H1 (cell line): ENCODE results near the gene CDC14B.
A peak's percentile ranks its signal among the peaks of the same experiment; 100 is the strongest.

Experiments used
- CREB1 ChIP-seq: IDR thresholded peaks from 2 replicates; pipeline ENCODE4 v1.6.1; 2012; ENCODE audit warnings: inconsistent platforms
- KDM5A ChIP-seq: fragments of 200-600 bp; IDR thresholded peaks from 2 replicates; pipeline ENCODE4 v1.7.1; 2012; ENCODE audit warnings: mild to moderate bottlenecking, low read length, inconsistent platforms, mixed read lengths
- PHF8 ChIP-seq: fragments of 200-600 bp; sonication (generic); conservative IDR thresholded peaks from 2 replicates; pipeline ENCODE4 v1.7.1; 2012; ENCODE audit warnings: low read depth, mild to moderate bottlenecking, inconsistent platforms, low read length, moderate library complexity
- POLR2A ChIP-seq, 2 experiments: IDR thresholded peaks; 1 replicate in 1 of 2; 2 replicates in 1 of 2; pipeline ENCODE4 v1.6.1; 2011; ENCODE audit warnings: low read depth in 2 of 2, low read length in 2 of 2, mild to moderate bottlenecking in 2 of 2; ENCODE audit errors: control extremely low read depth in 1 of 2
- SP4 ChIP-seq: IDR thresholded peaks from 2 replicates; pipeline ENCODE4 v1.6.1; 2012; ENCODE audit warnings: low read length, inconsistent platforms
- SRF ChIP-seq: IDR thresholded peaks from 2 replicates; pipeline ENCODE4 v1.6.1; 2011; ENCODE audit warnings: mild to moderate bottlenecking, low read depth, low read length, moderate library complexity
- YY1 ChIP-seq: IDR thresholded peaks from 2 replicates; pipeline ENCODE4 v1.6.1; 2011; ENCODE audit warnings: low read depth, mild to moderate bottlenecking, low read length
- TF ChIP-seq, protein P1 (sequence below), 3 experiments: IDR thresholded peaks; 1 replicate in 2 of 3; 2 replicates in 1 of 3; pipeline versions ENCODE4 v1.5.1 to v1.6.1; 2011; ENCODE audit warnings: low read length in 3 of 3, mild to moderate bottlenecking in 3 of 3, inconsistent platforms in 2 of 3, low read depth in 1 of 3, moderate library complexity in 1 of 3; ENCODE audit not compliant: insufficient read depth in 1 of 3; ENCODE audit errors: control extremely low read depth in 1 of 3

DNA sequence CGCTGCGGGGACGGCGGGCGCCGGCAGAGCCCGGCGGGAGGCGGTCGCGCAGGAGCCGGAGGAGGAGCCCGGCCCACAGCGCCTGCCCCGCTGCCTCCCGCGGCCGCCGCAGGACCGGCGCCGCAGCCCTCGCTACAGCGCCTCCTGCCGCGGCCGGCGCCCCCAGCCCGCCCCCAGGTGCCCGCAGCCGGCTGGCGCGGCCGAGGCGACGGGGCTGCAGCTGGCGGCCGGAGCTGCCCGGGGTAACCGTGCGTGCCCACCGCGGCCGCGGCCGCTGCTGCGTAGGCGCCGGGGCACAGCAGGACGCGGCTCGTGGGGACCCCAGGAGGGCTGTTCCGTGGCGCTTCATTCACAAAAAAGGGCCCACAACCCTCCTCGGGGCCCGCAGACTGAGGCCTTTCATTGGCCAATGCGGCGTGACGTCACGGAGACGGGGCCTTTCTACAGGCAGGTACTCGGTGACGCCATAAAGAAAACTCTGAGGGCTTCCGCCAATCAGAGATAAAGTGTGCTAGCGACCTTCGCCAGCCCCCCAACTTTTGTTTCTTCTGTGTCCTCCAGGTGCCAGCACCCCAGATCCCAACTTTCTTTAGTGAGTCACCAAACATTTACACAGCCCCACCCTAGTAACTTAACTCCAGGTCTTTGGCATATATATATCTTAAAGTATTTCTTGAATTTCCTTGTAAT, at the start of gene CDC14B:
- TF ChIP-seq SP4 (no peak), KDM5A (no peak), POLR2A (IDR thresholded peaks at IDR 0.05; ENCODE audit: control extremely low read depth in 1 of 2, low read depth in 2 of 2, low read length in 2 of 2) (no peak; a peak in 1 of 3 replicates), CREB1 (peak; percentile 98), YY1 (no peak), PHF8 (0 out of 2 replicates have a peak, but pooled peaks have one; percentile 14), SRF (no peak)
- TF ChIP-seq, protein P1, sequence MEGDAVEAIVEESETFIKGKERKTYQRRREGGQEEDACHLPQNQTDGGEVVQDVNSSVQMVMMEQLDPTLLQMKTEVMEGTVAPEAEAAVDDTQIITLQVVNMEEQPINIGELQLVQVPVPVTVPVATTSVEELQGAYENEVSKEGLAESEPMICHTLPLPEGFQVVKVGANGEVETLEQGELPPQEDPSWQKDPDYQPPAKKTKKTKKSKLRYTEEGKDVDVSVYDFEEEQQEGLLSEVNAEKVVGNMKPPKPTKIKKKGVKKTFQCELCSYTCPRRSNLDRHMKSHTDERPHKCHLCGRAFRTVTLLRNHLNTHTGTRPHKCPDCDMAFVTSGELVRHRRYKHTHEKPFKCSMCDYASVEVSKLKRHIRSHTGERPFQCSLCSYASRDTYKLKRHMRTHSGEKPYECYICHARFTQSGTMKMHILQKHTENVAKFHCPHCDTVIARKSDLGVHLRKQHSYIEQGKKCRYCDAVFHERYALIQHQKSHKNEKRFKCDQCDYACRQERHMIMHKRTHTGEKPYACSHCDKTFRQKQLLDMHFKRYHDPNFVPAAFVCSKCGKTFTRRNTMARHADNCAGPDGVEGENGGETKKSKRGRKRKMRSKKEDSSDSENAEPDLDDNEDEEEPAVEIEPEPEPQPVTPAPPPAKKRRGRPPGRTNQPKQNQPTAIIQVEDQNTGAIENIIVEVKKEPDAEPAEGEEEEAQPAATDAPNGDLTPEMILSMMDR (IDR thresholded peaks at IDR 0.05; ENCODE audit: control extremely low read depth in 1 of 3, insufficient read depth in 1 of 3, low read depth in 1 of 3, low read length in 3 of 3): peak in 2 of 3 experiments; percentile 5 to 26; a peak in 3 of 4 replicates
